ENCODE data around the gene NWD2. TPM values are rescaled to one million over a fixed set of nuclear protein-coding genes. Genes with fewer than 3 reads are reported as not detected.

The NWD2 gene
- total RNA-seq, 1 donor, result not detected

- no peak for TF ChIP-seq CTCF (IDR thresholded peaks at IDR 0.05; ENCODE audit: extremely low read depth, low read depth, low read length)
- Histone ChIP-seq H3K36me3 (ENCODE audit: insufficient read depth, low read length) (no peaks in the 10 kb centered on the region), H3K4me2 (ENCODE audit: insufficient read depth, low read length) (no peak overlapping the region)
These were observed 82.3 kb downstream of the NWD2 start for GRCh38 chr4:37326852-37327251.

DNA sequence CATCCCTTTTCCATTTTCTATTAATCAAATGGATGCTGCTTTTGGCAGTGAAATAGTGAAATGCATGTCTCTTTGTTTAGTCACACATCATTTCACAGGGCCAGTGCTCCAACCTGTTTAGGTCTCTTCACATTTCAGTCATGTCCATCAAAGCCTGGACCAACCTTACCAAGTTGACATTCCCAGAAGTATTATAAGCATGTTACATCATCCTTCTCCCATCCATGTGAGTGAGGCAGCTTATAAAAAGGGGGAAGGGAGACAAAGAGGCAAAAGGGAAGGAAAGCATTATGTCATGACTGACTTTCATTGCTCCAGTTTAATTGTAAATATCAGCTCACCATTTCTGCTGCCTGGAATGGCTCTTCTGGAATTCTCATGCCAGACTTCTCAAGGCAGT, 94.4 kb downstream of the NWD2 start:
- no peak for DNase-seq (ENCODE audit: insufficient read length, low spot score, missing footprints)
- Histone ChIP-seq H3K79me2 (ENCODE audit: insufficient read depth, low read length) (no peaks in the 10 kb centered on the region), H3K9me3 (ENCODE audit: low read depth, low read length) (no peaks in the 10 kb centered on the region), H3K27me3 (ENCODE audit: insufficient read depth, low read length) (no peaks in the 10 kb centered on the region), H3K36me3 (ENCODE audit: insufficient read depth, low read length) (no peaks in the 10 kb centered on the region), H4K20me1 (ENCODE audit: insufficient read depth, low read length) (no peaks in the 10 kb centered on the region), H3K4me3 (ENCODE audit: insufficient read depth, low read length) (no peak overlapping the region), H2AFZ (ENCODE audit: low read length) (no peak overlapping the region), H3K27ac (ENCODE audit: low read depth, low read length) (no peak overlapping the region), H3K4me2 (ENCODE audit: insufficient read depth, low read length) (no peak overlapping the region), H3K4me1 (ENCODE audit: insufficient read depth, low read length) (no peaks in the 10 kb centered on the region)
- TF ChIP-seq CTCF (IDR thresholded peaks at IDR 0.05; ENCODE audit: extremely low read depth, low read depth, low read length), result no peak

More at GRCh38 chr4:37326852-37327251, 82.3 kb downstream of the NWD2 start:
- Histone ChIP-seq H2AFZ (ENCODE audit: low read length) (no peak overlapping the region), H4K20me1 (ENCODE audit: insufficient read depth, low read length) (no peaks in the 10 kb centered on the region), H3K27me3 (ENCODE audit: insufficient read depth, low read length) (no peaks in the 10 kb centered on the region), H3K4me3 (ENCODE audit: insufficient read depth, low read length) (no peak overlapping the region), H3K4me1 (ENCODE audit: insufficient read depth, low read length) (no peaks in the 10 kb centered on the region), H3K79me2 (ENCODE audit: insufficient read depth, low read length) (no peaks in the 10 kb centered on the region), H3K9me3 (ENCODE audit: low read depth, low read length) (peaks cover under 1% of the 10 kb centered on the region), H3K27ac (ENCODE audit: low read depth, low read length) (no peak overlapping the region)
- no peak for DNase-seq (ENCODE audit: insufficient read length, low spot score, missing footprints)

- H3K27me3 ChIP-seq (ENCODE audit: insufficient read depth, low read length), result no peaks in the 10 kb centered on the region
- no peak overlapping the region for H2AFZ ChIP-seq (ENCODE audit: low read length)
- H3K79me2 ChIP-seq (ENCODE audit: insufficient read depth, low read length), result no peaks in the 10 kb centered on the region
- H4K20me1 ChIP-seq (ENCODE audit: insufficient read depth, low read length), result no peaks in the 10 kb centered on the region
- no peaks in the 10 kb centered on the region for H3K36me3 ChIP-seq (ENCODE audit: insufficient read depth, low read length)
- no peak for DNase-seq (ENCODE audit: insufficient read length, low spot score, missing footprints)
- no peaks in the 10 kb centered on the region for H3K9me3 ChIP-seq (ENCODE audit: low read depth, low read length)
- TF ChIP-seq CTCF (IDR thresholded peaks at IDR 0.05; ENCODE audit: extremely low read depth, low read depth, low read length), result no peak
- H3K27ac ChIP-seq (ENCODE audit: low read depth, low read length), result no peak overlapping the region
- no peak overlapping the region for H3K4me2 ChIP-seq (ENCODE audit: insufficient read depth, low read length)
- H3K4me1 ChIP-seq (ENCODE audit: insufficient read depth, low read length), result no peaks in the 10 kb centered on the region
- H3K4me3 ChIP-seq (ENCODE audit: insufficient read depth, low read length), result no peak overlapping the region
These were observed 114.2 kb downstream of the NWD2 start for GRCh38 chr4:37358748-37359147.

- Histone ChIP-seq H3K9me3 (ENCODE audit: low read depth, low read length) (no peaks in the 10 kb centered on the region), H3K27ac (ENCODE audit: low read depth, low read length) (no peak overlapping the region), H3K36me3 (ENCODE audit: insufficient read depth, low read length) (no peaks in the 10 kb centered on the region), H3K4me1 (ENCODE audit: insufficient read depth, low read length) (no peaks in the 10 kb centered on the region), H4K20me1 (ENCODE audit: insufficient read depth, low read length) (no peaks in the 10 kb centered on the region), H3K79me2 (ENCODE audit: insufficient read depth, low read length) (no peaks in the 10 kb centered on the region), H3K27me3 (ENCODE audit: insufficient read depth, low read length) (no peaks in the 10 kb centered on the region), H3K4me3 (ENCODE audit: insufficient read depth, low read length) (no peak overlapping the region), H2AFZ (ENCODE audit: low read length) (no peak overlapping the region), H3K4me2 (ENCODE audit: insufficient read depth, low read length) (no peak overlapping the region)
- no peak for DNase-seq (ENCODE audit: insufficient read length, low spot score, missing footprints)
- no peak for TF ChIP-seq CTCF (IDR thresholded peaks at IDR 0.05; ENCODE audit: extremely low read depth, low read depth, low read length)
These were observed 114.7 kb downstream of the NWD2 start for GRCh38 chr4:37359261-37359660.

Measured in osteoblast (primary cell).